ENCODE results near the gene DIAPH3. TPM values are rescaled to one million over a fixed set of nuclear protein-coding genes. Genes with fewer than 3 reads are reported as not detected.

The DIAPH3 gene
- total RNA-seq, 4 donors from 2014 or later, result 0.10 to 0.67 TPM; not detected in 2

- Histone ChIP-seq H3K4me3 (replicated peaks in 1 of 3) (no peak overlapping the region), H3K36me3 (no peaks in the 10 kb centered on the region), H3K4me1 (no peaks in the 10 kb centered on the region), H3K27ac (no peak overlapping the region), H3K27me3 (no peaks in the 10 kb centered on the region), H3K9me3 (no peaks in the 10 kb centered on the region)
- TF ChIP-seq CTCF (IDR thresholded peaks at IDR 0.05) (no peak), POLR2A (IDR thresholded peaks at IDR 0.05) (no peak)
- DNase-seq, result no peak
- intact Hi-C loops (cut with DNase I), result no loop called here
Measured at GRCh38 chr13:59834801-59835200, 328.9 kb downstream of the DIAPH3 start.

GRCh38 chr13:59829690-59830089, 334.0 kb downstream of the DIAPH3 start:
- no peaks in the 10 kb centered on the region for H3K36me3 ChIP-seq
- H3K4me1 ChIP-seq, result no peaks in the 10 kb centered on the region
- H3K27me3 ChIP-seq, result no peaks in the 10 kb centered on the region
- no peak overlapping the region for H3K27ac ChIP-seq
- no peak for DNase-seq
- intact Hi-C loops (cut with DNase I), result no loop called here
- H3K4me3 ChIP-seq (replicated peaks in 1 of 3), result no peak overlapping the region
- no peak for TF ChIP-seq POLR2A (IDR thresholded peaks at IDR 0.05)
- TF ChIP-seq CTCF (IDR thresholded peaks at IDR 0.05), result no peak
- no peaks in the 10 kb centered on the region for H3K9me3 ChIP-seq

- intact Hi-C loops (cut with DNase I), result no loop called here
- Histone ChIP-seq H3K9me3 (no peaks in the 10 kb centered on the region), H3K4me3 (replicated peaks in 1 of 3) (no peak overlapping the region), H3K27ac (no peak overlapping the region), H3K27me3 (no peaks in the 10 kb centered on the region), H3K36me3 (no peaks in the 10 kb centered on the region), H3K4me1 (no peaks in the 10 kb centered on the region)
- 69 to 72% methylated on average over 1 of the region's 1 CpG for WGBS, 2 donors
- no peak for DNase-seq
- TF ChIP-seq POLR2A (IDR thresholded peaks at IDR 0.05), result no peak
Measured at GRCh38 chr13:59823486-59823885, 340.2 kb downstream of the DIAPH3 start.

GRCh38 chr13:59809564-59809963, 354.2 kb downstream of the DIAPH3 start:
- 94 to 96% methylated on average over 3 of the region's 3 CpGs for WGBS, 2 donors

GRCh38 chr13:59806801-59807200, 356.9 kb downstream of the DIAPH3 start:
- Histone ChIP-seq H3K4me1 (no peaks in the 10 kb centered on the region), H3K27ac (no peak overlapping the region), H3K36me3 (no peaks in the 10 kb centered on the region), H3K27me3 (no peaks in the 10 kb centered on the region), H3K4me3 (replicated peaks in 1 of 3) (no peak overlapping the region), H3K9me3 (no peaks in the 10 kb centered on the region)
- TF ChIP-seq CTCF (IDR thresholded peaks at IDR 0.05) (no peak), POLR2A (IDR thresholded peaks at IDR 0.05) (no peak)
- DNase-seq, result no peak
- intact Hi-C loops (cut with DNase I), result no loop called here

More at GRCh38 chr13:59809564-59809963, 354.2 kb downstream of the DIAPH3 start:
- no peaks in the 10 kb centered on the region for H3K36me3 ChIP-seq
- H3K9me3 ChIP-seq, result no peaks in the 10 kb centered on the region
- no peaks in the 10 kb centered on the region for H3K4me1 ChIP-seq
- H3K27me3 ChIP-seq, result no peaks in the 10 kb centered on the region
- intact Hi-C loops (cut with DNase I), result no loop called here
- H3K27ac ChIP-seq, result no peak overlapping the region
- no peak for TF ChIP-seq POLR2A (IDR thresholded peaks at IDR 0.05)
- TF ChIP-seq CTCF (IDR thresholded peaks at IDR 0.05), result no peak
- no peak for DNase-seq
- no peak overlapping the region for H3K4me3 ChIP-seq (replicated peaks in 1 of 3)
